Caco-2 (cell line): ENCODE measurements around the gene CTTNBP2NL. TPM values are rescaled to one million over a fixed set of nuclear protein-coding genes. Genes with fewer than 3 reads are reported as not detected.
A peak's percentile ranks its signal among the peaks of the same experiment; 100 is the strongest.

Experiments
- BruUV-seq: library from RNA; stranded (reverse); fragments of 400-500 nt; replicated peaks from 2 replicates; lab custom pipeline; 2021; lab: Mats Ljungman, UMichigan
- CTCF ChIA-PET: fragments of 300-600 bp; sonication (Branson Sonifier 250); formaldehyde crosslinking; loops from one replicate; lab custom pipeline; 2022; ENCODE audit warnings: antibody characterized with exemption; lab: Charles Lee
- POLR2A ChIA-PET: fragments of 300-600 bp; sonication (Branson Sonifier 250); formaldehyde crosslinking; loops from one replicate; lab custom pipeline; 2022; ENCODE audit warnings: antibody characterized with exemption; lab: Charles Lee
- DNase-seq, 2 experiments: peaks; one replicate each; pipeline versions ENCODE4 v3.0.0 to v3.0.0-alpha.2; 2020 to 2022
- H3K27me3 ChIP-seq: replicated peaks from 2 replicates; pipeline ENCODE4 v1.6.0; 2011; ENCODE audit warnings: low read length; ENCODE audit not compliant: control insufficient read depth, insufficient read depth
- H3K36me3 ChIP-seq: 2 replicates; pipeline ENCODE4 v1.5.1; 2011; ENCODE audit warnings: low read length; ENCODE audit not compliant: control insufficient read depth, insufficient read depth
- H3K4me1 ChIP-seq: fragments of 250-450 bp; sonication (Bioruptor Pico); 2 replicates; pipeline ENCODE4 v1.5.1; 2020; ENCODE audit warnings: mild to moderate bottlenecking
- H3K4me3 ChIP-seq: 2 replicates; pipeline ENCODE4 v1.5.1; 2011; ENCODE audit warnings: low read depth, mild to moderate bottlenecking, control low read depth, low read length
- H3K9me3 ChIP-seq: fragments of 250-450 bp; sonication (Bioruptor Pico); 2 replicates; pipeline ENCODE4 v1.5.1; 2020; ENCODE audit warnings: mild to moderate bottlenecking, moderate library complexity
- H3K27ac Mint-ChIP-seq: one replicate; pipeline ENCODE4 v1.8.0; 2022; ENCODE audit warnings: mixed read lengths; ENCODE audit not compliant: unreplicated experiment
- H3K27me3 Mint-ChIP-seq: one replicate; pipeline ENCODE4 v1.8.0; 2022; ENCODE audit warnings: mixed read lengths; ENCODE audit not compliant: insufficient read depth, unreplicated experiment
- H3K36me3 Mint-ChIP-seq: one replicate; pipeline ENCODE4 v1.8.0; 2022; ENCODE audit warnings: mild to moderate bottlenecking, mixed read lengths; ENCODE audit not compliant: insufficient read depth, unreplicated experiment
- H3K4me1 Mint-ChIP-seq: one replicate; pipeline ENCODE4 v1.8.0; 2022; ENCODE audit warnings: low read depth, mixed read lengths; ENCODE audit not compliant: unreplicated experiment
- H3K4me3 Mint-ChIP-seq: one replicate; pipeline ENCODE4 v1.8.0; 2022; ENCODE audit warnings: mild to moderate bottlenecking, moderate library complexity, mixed read lengths; ENCODE audit not compliant: unreplicated experiment
- H3K9me3 Mint-ChIP-seq: one replicate; pipeline ENCODE4 v1.8.0; 2022; ENCODE audit warnings: mixed read lengths; ENCODE audit not compliant: unreplicated experiment
- intact Hi-C: fragments of 100-400 bp; cut with micrococcal nuclease; formaldehyde crosslinking; loops from one replicate; pipeline ENCODE4 v1.10.0; 2022; ENCODE audit not compliant: unreplicated experiment
- total RNA-seq: library from RNA; stranded (reverse); gene quantifications from 2 replicates; pipeline ENCODE4 v1.2.3, GENCODE V29; 2022
- TF ChIP-seq, protein P1 (sequence below), 2 experiments: fragments of 200-600 bp in 1 of 2; IDR thresholded peaks; 1 replicate in 1 of 2; 2 replicates in 1 of 2; pipeline versions ENCODE4 v1.5.1 to v1.8.0; 2011 to 2022; ENCODE audit warnings: antibody characterized with exemption in 1 of 2, control low read depth in 1 of 2, inconsistent platforms in 1 of 2, low read depth in 1 of 2, low read length in 1 of 2, mild to moderate bottlenecking in 1 of 2, moderate library complexity in 1 of 2; ENCODE audit not compliant: insufficient read depth in 1 of 2, severe bottlenecking in 1 of 2, unreplicated experiment in 1 of 2

Gene CTTNBP2NL
- total RNA-seq, 1 experiment from 2014 or later, result 11.3 TPM

GRCh38 chr1:112391603-112391940 is 4.4 kb upstream of the CTTNBP2NL start:
- peaks cover 13% of the 10 kb centered on the region for H3K4me1 ChIP-seq
- Mint-ChIP-seq H3K9me3 (no peaks in the 10 kb centered on the region), H3K27me3 (no peaks in the 10 kb centered on the region), H3K27ac (no peak overlapping the region), H3K4me3 (peak overlapping the region; percentile 92), H3K4me1 (peaks cover 14% of the 10 kb centered on the region), H3K36me3 (peaks cover 8% of the 10 kb centered on the region)
- BruUV-seq, result no TSS peak
- H3K4me3 ChIP-seq, result no peak overlapping the region
- H3K27me3 ChIP-seq, result no peaks in the 10 kb centered on the region
- TF ChIP-seq, protein P1, sequence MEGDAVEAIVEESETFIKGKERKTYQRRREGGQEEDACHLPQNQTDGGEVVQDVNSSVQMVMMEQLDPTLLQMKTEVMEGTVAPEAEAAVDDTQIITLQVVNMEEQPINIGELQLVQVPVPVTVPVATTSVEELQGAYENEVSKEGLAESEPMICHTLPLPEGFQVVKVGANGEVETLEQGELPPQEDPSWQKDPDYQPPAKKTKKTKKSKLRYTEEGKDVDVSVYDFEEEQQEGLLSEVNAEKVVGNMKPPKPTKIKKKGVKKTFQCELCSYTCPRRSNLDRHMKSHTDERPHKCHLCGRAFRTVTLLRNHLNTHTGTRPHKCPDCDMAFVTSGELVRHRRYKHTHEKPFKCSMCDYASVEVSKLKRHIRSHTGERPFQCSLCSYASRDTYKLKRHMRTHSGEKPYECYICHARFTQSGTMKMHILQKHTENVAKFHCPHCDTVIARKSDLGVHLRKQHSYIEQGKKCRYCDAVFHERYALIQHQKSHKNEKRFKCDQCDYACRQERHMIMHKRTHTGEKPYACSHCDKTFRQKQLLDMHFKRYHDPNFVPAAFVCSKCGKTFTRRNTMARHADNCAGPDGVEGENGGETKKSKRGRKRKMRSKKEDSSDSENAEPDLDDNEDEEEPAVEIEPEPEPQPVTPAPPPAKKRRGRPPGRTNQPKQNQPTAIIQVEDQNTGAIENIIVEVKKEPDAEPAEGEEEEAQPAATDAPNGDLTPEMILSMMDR (IDR thresholded peaks at IDR 0.05; ENCODE audit: insufficient read depth in 1 of 2, low read depth in 1 of 2, low read length in 1 of 2, severe bottlenecking in 1 of 2, unreplicated experiment in 1 of 2), result no peak
- no peak for DNase-seq
- ChIA-PET CTCF (interaction anchor here (0.9 to 1.5 kb wide), 5 partner anchors 67 to 110 kb away, joined by 3 to 6 read pairs (median 3); no protein-coding TSS in a partner anchor), POLR2A (no interaction called here)
- no peaks in the 10 kb centered on the region for H3K9me3 ChIP-seq
- intact Hi-C loops, result loop anchor here (1.0 to 10.0 kb wide), 4 partner anchors 75 to 413 kb away; no protein-coding TSS in a partner anchor
- no peaks in the 10 kb centered on the region for H3K36me3 ChIP-seq

DNA sequence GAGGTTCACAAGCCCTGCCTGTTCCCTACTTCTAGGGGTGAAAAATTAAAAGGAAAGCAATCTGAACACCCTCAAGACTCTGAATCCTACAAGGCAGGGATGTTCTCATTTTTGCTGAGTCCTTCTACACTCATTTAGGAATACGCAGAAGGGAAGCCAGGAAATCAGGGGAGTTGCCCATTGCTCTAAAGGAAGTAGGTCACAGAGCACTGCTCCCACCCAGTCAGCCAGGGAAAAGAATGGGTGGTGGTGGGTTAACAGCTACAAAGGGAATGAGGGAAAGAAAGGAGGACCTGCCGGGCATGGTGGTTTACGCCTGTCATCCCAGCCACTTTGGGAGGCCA is 2.4 kb upstream of the CTTNBP2NL start:
- no TSS peak for BruUV-seq
- TF ChIP-seq, protein P1 (IDR thresholded peaks at IDR 0.05; ENCODE audit: insufficient read depth in 1 of 2, low read depth in 1 of 2, low read length in 1 of 2, severe bottlenecking in 1 of 2, unreplicated experiment in 1 of 2), result no peak
- no peak for DNase-seq
- peaks cover 20% of the 10 kb centered on the region for H3K4me1 ChIP-seq
- no peaks in the 10 kb centered on the region for H3K9me3 ChIP-seq
- no peak overlapping the region for H3K4me3 ChIP-seq
- H3K9me3 Mint-ChIP-seq, result no peaks in the 10 kb centered on the region
- peaks cover 7% of the 10 kb centered on the region for H3K4me1 Mint-ChIP-seq
- H3K36me3 Mint-ChIP-seq, result peaks cover 13% of the 10 kb centered on the region
- H3K27me3 Mint-ChIP-seq, result no peaks in the 10 kb centered on the region
- ChIA-PET POLR2A (no interaction called here), CTCF (interaction anchor here (2.0 kb wide), 1 partner anchor 72 kb away, joined by 7 read pairs; no protein-coding TSS in a partner anchor)
- H3K27ac Mint-ChIP-seq, result no peak overlapping the region
- no peaks in the 10 kb centered on the region for H3K27me3 ChIP-seq
- intact Hi-C loops, result loop anchor here (10.0 kb wide), 1 partner anchor 411 kb away; no protein-coding TSS in a partner anchor
- no peak overlapping the region for H3K4me3 Mint-ChIP-seq
- H3K36me3 ChIP-seq, result no peaks in the 10 kb centered on the region

DNA sequence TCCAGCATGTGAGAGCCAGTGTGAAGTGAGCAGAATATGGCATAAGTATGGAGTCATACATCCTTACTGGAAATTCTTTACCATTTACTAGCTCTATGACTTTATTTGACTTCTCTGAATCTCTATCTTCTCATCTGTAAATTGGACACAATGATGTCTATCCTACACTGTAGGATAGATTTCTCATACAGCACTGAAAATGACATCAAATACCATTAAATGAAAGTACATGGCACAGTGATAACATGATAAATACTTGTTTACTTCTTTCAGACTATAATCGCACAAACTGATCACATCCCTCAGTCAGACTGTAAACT is 1.3 kb upstream of the CTTNBP2NL start:
- Histone ChIP-seq H3K4me3 (no peak overlapping the region), H3K4me1 (peaks cover 20% of the 10 kb centered on the region), H3K36me3 (no peaks in the 10 kb centered on the region), H3K9me3 (no peaks in the 10 kb centered on the region), H3K27me3 (no peaks in the 10 kb centered on the region)
- H3K27me3 Mint-ChIP-seq, result no peaks in the 10 kb centered on the region
- H3K4me3 Mint-ChIP-seq, result peak overlapping the region; percentile 51
- DNase-seq, result no peak
- ChIA-PET POLR2A (interaction anchor here (0.6 kb wide), 2 partner anchors 55 to 310 kb away, joined by 3 read pairs; no protein-coding TSS in a partner anchor), CTCF (interaction anchor here (0.5 to 2.0 kb wide), 5 partner anchors 71 to 310 kb away, joined by 3 to 7 read pairs (median 4); no protein-coding TSS in a partner anchor)
- intact Hi-C loops, result loop anchor here (10.0 kb wide), 1 partner anchor 410 kb away; no protein-coding TSS in a partner anchor
- TF ChIP-seq, protein P1 (IDR thresholded peaks at IDR 0.05; ENCODE audit: insufficient read depth in 1 of 2, low read depth in 1 of 2, low read length in 1 of 2, severe bottlenecking in 1 of 2, unreplicated experiment in 1 of 2), result no peak
- peaks cover 13% of the 10 kb centered on the region for H3K36me3 Mint-ChIP-seq
- H3K9me3 Mint-ChIP-seq, result no peaks in the 10 kb centered on the region
- no TSS peak for BruUV-seq
- peak overlapping the region; percentile 53 for H3K27ac Mint-ChIP-seq
- H3K4me1 Mint-ChIP-seq, result peaks cover 7% of the 10 kb centered on the region
